Mesothelial cell of epicardium (in vitro differentiated cells): ENCODE measurements around the gene KDM4C. TPM values are rescaled to one million over a fixed set of nuclear protein-coding genes. Genes with fewer than 3 reads are reported as not detected.
A peak's percentile ranks its signal among the peaks of the same experiment; 100 is the strongest.
"Not testable (repeated sequence)": the region's sequence is repeated elsewhere in the genome, so short reads cannot be mapped to it uniquely, and the experiment has no call there.

Experiments used
- DNase-seq, 2 experiments: peaks; one replicate each; pipeline ENCODE4 v3.0.0; 2021; ENCODE audit warnings: low spot score in 2 of 2; ENCODE audit not compliant: unreplicated experiment in 2 of 2
- H3K27ac Mint-ChIP-seq: 2 replicates; pipeline ENCODE4 v1.8.0; 2021; ENCODE audit warnings: mixed read lengths
- H3K27me3 Mint-ChIP-seq: 2 replicates; pipeline ENCODE4 v1.8.0; 2021; ENCODE audit warnings: low read depth, mixed read lengths
- H3K36me3 Mint-ChIP-seq: 2 replicates; pipeline ENCODE4 v1.8.0; 2021; ENCODE audit warnings: mixed read lengths
- H3K4me1 Mint-ChIP-seq: 2 replicates; pipeline ENCODE4 v1.8.0; 2021; ENCODE audit warnings: mixed read lengths
- H3K4me3 Mint-ChIP-seq: 2 replicates; pipeline ENCODE4 v1.8.0; 2021; ENCODE audit warnings: mild to moderate bottlenecking, moderate library complexity, mixed read lengths
- H3K9me3 Mint-ChIP-seq: 2 replicates; pipeline ENCODE4 v1.8.0; 2021; ENCODE audit warnings: mixed read lengths
- total RNA-seq: library from RNA; stranded (reverse); gene quantifications from 3 replicates; pipeline ENCODE4 v1.2.1, GENCODE V29; 2021
- TF ChIP-seq, protein P1 (sequence below): fragments of 200-600 bp; sonication (generic); IDR thresholded peaks from one replicate; pipeline ENCODE4 v1.5.0; 2021; ENCODE audit warnings: antibody characterized with exemption; ENCODE audit not compliant: unreplicated experiment

KDM4C gene
- total RNA-seq, 1 donor from 2014 or later: 25.4 TPM

DNA sequence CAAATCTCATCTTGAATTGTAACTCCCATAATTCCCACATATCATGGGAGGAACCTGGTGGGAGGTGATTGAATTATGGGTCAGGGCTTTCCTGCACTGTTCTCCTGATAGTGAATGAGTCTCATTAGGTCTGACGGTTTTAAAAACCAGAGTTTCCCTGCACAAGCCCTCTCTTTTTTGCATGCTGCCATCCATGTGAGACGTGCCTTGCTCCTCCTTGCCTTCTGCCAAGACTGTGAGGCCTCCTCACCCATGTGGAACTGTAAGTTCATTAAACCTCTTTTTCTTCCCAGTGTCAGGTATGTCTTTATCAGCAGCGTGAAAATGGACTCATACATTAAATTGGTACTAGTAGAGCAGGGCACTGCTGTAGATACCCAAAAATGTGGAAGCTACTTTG, 22.4 kb upstream of the KDM4C start:
- H3K4me1 Mint-ChIP-seq: peaks cover 11% of the 10 kb centered on the region
- H3K27me3 Mint-ChIP-seq: no peaks in the 10 kb centered on the region
- no peaks in the 10 kb centered on the region for H3K36me3 Mint-ChIP-seq
- H3K4me3 Mint-ChIP-seq: no peak overlapping the region
- no peak overlapping the region for H3K27ac Mint-ChIP-seq
- no peak for DNase-seq
- peaks cover 8% of the 10 kb centered on the region for H3K9me3 Mint-ChIP-seq
- TF ChIP-seq, protein P1, sequence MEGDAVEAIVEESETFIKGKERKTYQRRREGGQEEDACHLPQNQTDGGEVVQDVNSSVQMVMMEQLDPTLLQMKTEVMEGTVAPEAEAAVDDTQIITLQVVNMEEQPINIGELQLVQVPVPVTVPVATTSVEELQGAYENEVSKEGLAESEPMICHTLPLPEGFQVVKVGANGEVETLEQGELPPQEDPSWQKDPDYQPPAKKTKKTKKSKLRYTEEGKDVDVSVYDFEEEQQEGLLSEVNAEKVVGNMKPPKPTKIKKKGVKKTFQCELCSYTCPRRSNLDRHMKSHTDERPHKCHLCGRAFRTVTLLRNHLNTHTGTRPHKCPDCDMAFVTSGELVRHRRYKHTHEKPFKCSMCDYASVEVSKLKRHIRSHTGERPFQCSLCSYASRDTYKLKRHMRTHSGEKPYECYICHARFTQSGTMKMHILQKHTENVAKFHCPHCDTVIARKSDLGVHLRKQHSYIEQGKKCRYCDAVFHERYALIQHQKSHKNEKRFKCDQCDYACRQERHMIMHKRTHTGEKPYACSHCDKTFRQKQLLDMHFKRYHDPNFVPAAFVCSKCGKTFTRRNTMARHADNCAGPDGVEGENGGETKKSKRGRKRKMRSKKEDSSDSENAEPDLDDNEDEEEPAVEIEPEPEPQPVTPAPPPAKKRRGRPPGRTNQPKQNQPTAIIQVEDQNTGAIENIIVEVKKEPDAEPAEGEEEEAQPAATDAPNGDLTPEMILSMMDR: no peak

GRCh38 chr9:6739218-6739617, 18.6 kb upstream of the KDM4C start:
- no peak overlapping the region for H3K4me3 Mint-ChIP-seq
- H3K27ac Mint-ChIP-seq: no peak overlapping the region
- peaks cover 8% of the 10 kb centered on the region for H3K9me3 Mint-ChIP-seq
- DNase-seq: no peak
- TF ChIP-seq, protein P1: no peak
- no peaks in the 10 kb centered on the region for H3K36me3 Mint-ChIP-seq
- H3K4me1 Mint-ChIP-seq: peaks cover 2% of the 10 kb centered on the region
- no peaks in the 10 kb centered on the region for H3K27me3 Mint-ChIP-seq

GRCh38 chr9:6748861-6749260, 8.9 kb upstream of the KDM4C start:
- not testable (repeated sequence) for H3K27ac Mint-ChIP-seq, H3K9me3 Mint-ChIP-seq, H3K4me1 Mint-ChIP-seq, DNase-seq, H3K4me3 Mint-ChIP-seq, H3K36me3 Mint-ChIP-seq, H3K27me3 Mint-ChIP-seq

DNA sequence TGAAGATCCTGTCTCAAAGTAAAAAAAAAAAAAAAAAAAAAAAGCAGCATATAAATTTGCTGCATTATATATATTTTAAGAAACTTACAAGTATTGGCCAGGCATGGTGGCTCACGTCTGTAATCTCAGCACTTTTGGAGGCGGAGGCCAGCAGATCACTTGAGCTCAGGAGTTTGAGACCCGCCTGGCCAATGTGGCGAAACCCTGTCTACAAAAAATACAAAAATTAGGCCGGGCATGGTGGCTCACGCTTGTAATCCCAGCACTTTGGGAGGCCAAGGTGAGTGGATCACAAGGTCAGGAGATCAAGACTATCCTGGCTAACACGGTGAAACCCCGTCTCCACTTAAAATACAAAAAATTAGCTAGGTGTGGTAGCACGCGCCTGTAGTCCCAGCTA, 2.9 kb upstream of the KDM4C start:
- DNase-seq, H3K27ac Mint-ChIP-seq, H3K36me3 Mint-ChIP-seq, H3K4me1 Mint-ChIP-seq, H3K9me3 Mint-ChIP-seq, H3K27me3 Mint-ChIP-seq, H3K4me3 Mint-ChIP-seq: not testable (repeated sequence)

- peak overlapping the region; percentile 99 for H3K27ac Mint-ChIP-seq
- TF ChIP-seq, protein P1: no peak
- no peaks in the 10 kb centered on the region for H3K27me3 Mint-ChIP-seq
- peaks cover 8% of the 10 kb centered on the region for H3K4me1 Mint-ChIP-seq
- DNase-seq: no peak
- H3K4me3 Mint-ChIP-seq: peak overlapping the region; percentile 86
- H3K36me3 Mint-ChIP-seq: no peaks in the 10 kb centered on the region
- no peaks in the 10 kb centered on the region for H3K9me3 Mint-ChIP-seq
These were observed 679 bp upstream of the KDM4C start for GRCh38 chr9:6757132-6757455.

GRCh38 chr9:6758248-6758497, 400 bp downstream of the KDM4C start:
- peaks cover 8% of the 10 kb centered on the region for H3K4me1 Mint-ChIP-seq
- H3K27me3 Mint-ChIP-seq: no peaks in the 10 kb centered on the region
- H3K9me3 Mint-ChIP-seq: peaks cover 3% of the 10 kb centered on the region
- no peak for DNase-seq
- peak overlapping the region; percentile 82 for H3K27ac Mint-ChIP-seq
- no peaks in the 10 kb centered on the region for H3K36me3 Mint-ChIP-seq
- TF ChIP-seq, protein P1: no peak
- H3K4me3 Mint-ChIP-seq: peak overlapping the region; percentile 86

DNA sequence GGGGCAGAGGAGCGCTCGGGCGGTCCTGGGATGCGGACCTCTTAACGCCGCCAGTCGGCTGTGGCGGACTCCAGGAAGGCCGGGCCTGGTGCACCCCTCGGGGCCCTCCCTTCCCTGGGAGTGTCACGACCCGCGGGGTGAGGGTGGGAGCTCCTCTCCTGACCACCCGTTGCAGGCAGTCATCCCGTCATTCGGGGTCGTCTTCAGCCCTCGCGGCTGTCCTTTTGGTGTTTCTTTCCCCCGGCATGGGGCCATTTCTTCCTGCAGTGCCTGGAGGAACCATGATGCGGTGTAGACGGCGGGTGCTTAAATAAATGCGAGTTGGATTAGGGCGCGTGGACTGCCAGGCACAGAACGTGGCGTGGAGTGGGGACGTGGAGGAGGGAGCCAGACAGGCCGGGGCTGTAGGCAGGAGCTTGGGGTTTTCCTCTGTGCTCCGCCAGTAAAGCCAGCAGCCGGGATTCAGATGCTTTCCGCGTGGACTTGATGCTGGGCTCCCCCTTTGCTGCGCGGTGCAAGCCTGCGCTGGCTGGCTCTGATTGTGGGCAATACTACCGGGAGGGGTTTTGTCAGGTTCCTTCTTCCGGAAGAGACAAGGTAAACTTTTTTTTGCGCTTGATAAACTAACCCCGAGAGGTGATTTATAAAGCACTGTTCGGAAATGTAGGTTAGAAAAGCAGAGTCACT, 868 bp downstream of the KDM4C start:
- Mint-ChIP-seq H3K9me3 (peaks cover 6% of the 10 kb centered on the region), H3K27me3 (no peaks in the 10 kb centered on the region), H3K36me3 (no peaks in the 10 kb centered on the region), H3K27ac (peak overlapping the region; percentile 82), H3K4me3 (peak overlapping the region; percentile 86), H3K4me1 (peaks cover 8% of the 10 kb centered on the region)
- peak; percentile 34 to 66 for DNase-seq
- TF ChIP-seq, protein P1: no peak
